ENCODE results near the gene KIAA1755. TPM values are rescaled to one million over a fixed set of nuclear protein-coding genes. Genes with fewer than 3 reads are reported as not detected.
A peak's percentile ranks its signal among the peaks of the same experiment; 100 is the strongest.

KIAA1755 gene
- total and polyA plus RNA-seq, 11 donors, result 2.1 to 6.7 (median 3.5) TPM

DNA sequence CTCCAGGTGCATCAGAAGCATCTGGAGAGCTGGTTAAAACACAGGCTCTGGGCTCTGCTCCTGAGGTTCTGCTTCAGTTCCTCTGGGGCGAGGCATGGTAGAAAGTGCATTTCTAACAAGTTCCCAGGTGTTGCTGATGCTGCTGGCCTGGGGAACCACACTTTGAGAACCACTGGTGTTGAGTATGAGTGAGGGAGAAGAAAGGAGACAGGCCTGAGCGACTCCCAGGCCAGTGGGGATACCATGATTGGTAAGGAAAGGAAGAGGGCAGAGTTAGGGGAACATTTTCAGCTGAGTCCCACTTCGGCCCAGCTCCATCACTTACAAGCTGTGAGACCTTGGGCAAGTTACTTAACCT lies 36.8 kb downstream of the KIAA1755 start:
- peaks cover 0 to 7% (median 0%) of the 10 kb centered on the region in 12 donors for H3K4me1 ChIP-seq
- WGBS, 4 donors, result 84 to 98% (median 92%) methylated on average over 3 of the region's 3 CpGs
- DNase-seq (peak in 1 of 5 donors; percentile 7), ATAC-seq (no peak)
- H3K9me3 ChIP-seq, result no peaks in the 10 kb centered on the region
- peaks cover 0 to 19% (median 0%) of the 10 kb centered on the region in 9 donors for H3K36me3 ChIP-seq
- TF ChIP-seq CTCF (IDR thresholded peaks at IDR 0.05) (no peak), POLR2A (IDR thresholded peaks at IDR 0.05) (no peak)
- no peak overlapping the region for H3K27ac ChIP-seq
- no peak overlapping the region for H3K4me3 ChIP-seq
- no peaks in the 10 kb centered on the region for H3K27me3 ChIP-seq
- intact Hi-C loops (cut with DNase I), result loop anchor here in 9 of 10 donors (2.0 to 10.0 kb wide), 13 partner anchors 51 to 661 kb away; partner anchors contain the start of genes TGM2 (in 3 of the 9) and VSTM2L (in 1 of the 9)

- Histone ChIP-seq H3K27ac (no peak overlapping the region), H3K27me3 (no peaks in the 10 kb centered on the region), H3K9me3 (no peaks in the 10 kb centered on the region), H3K36me3 (peaks cover 0 to 19% (median 0%) of the 10 kb centered on the region in 9 donors), H3K4me1 (peaks cover 0 to 8% (median 3%) of the 10 kb centered on the region in 12 donors), H3K4me3 (no peak overlapping the region)
- no peak for ATAC-seq
- DNase-seq, result peak in 1 of 5 donors; percentile 26
- WGBS, 4 donors, result 68 to 70% (median 70%) methylated on average over 7 of the region's 7 CpGs
- TF ChIP-seq POLR2A (IDR thresholded peaks at IDR 0.05) (no peak), CTCF (IDR thresholded peaks at IDR 0.05) (peak in 6 of 12 donors; percentile 1 to 33 (median 12))
- intact Hi-C loops (cut with DNase I), result loop anchor here (1.0 to 10.0 kb wide), 14 partner anchors 51 to 661 kb away; partner anchors contain the start of genes TGM2 (in 3 of the 10) and VSTM2L (in 1 of the 10)
These were observed 37.4 kb downstream of the KIAA1755 start for GRCh38 chr20:38222923-38223742.

GRCh38 chr20:38222231-38222922 lies 38.2 kb downstream of the KIAA1755 start:
- Histone ChIP-seq H3K9me3 (no peaks in the 10 kb centered on the region), H3K4me3 (no peak overlapping the region), H3K36me3 (peaks cover 0 to 19% (median 0%) of the 10 kb centered on the region in 9 donors), H3K27me3 (no peaks in the 10 kb centered on the region), H3K4me1 (peaks cover 0 to 13% (median 7%) of the 10 kb centered on the region in 12 donors), H3K27ac (no peak overlapping the region)
- 60 to 62% (median 60%) methylated on average over 11 to 12 of the region's 12 CpGs for WGBS, 4 donors
- DNase-seq, result peak in 4 of 5 donors; percentile 44 to 73 (median 65)
- peak; percentile 34 to 42 (median 40) for ATAC-seq
- intact Hi-C loops (cut with DNase I), result loop anchor here (1.0 to 10.0 kb wide), 14 partner anchors 50 to 660 kb away; partner anchors contain the start of genes TGM2 (in 3 of the 10) and VSTM2L (in 1 of the 10)
- TF ChIP-seq CTCF (IDR thresholded peaks at IDR 0.05) (peak; percentile 84 to 94 (median 89)), POLR2A (IDR thresholded peaks at IDR 0.05) (no peak)

All from heart left ventricle (tissue), 16 donors.